ENCODE results near the gene SLC38A10.

Gene SLC38A10

DNA sequence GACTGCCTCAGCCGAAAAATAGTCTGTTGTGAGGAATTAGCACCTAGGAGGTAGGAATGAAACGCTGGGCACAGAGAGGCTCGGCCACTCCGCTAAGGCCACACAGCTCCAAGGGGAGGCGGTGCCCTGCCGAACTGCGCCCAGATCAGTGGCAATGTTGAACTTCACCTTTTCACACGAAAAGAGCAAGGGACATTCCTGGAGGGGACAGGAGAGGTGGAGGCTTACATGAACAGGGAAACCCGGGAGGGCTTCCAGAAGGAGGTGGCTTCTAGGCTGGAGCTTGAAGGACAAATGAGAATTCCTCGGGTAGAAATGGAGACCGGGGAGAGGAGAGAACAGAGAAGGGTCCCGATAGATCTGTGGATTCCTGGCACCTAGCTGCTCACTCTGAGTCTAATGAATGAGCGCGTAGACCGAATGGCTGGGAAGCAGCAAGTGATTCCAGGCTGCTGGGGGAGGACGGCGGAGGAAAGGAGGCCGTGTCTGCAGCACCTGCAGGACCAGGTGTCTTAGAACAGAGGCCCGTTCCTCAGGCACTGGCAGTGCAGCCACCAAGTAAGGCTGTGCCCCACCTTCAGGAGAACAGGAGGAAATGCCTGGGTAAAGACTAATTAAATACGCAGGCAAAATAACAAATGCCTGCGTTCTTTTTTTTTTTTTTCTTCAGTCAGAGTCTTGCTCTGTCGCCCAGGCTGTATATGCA lies 722 bp upstream of the SLC38A10 start:
- peak; percentile 85 for DNase-seq

DNA sequence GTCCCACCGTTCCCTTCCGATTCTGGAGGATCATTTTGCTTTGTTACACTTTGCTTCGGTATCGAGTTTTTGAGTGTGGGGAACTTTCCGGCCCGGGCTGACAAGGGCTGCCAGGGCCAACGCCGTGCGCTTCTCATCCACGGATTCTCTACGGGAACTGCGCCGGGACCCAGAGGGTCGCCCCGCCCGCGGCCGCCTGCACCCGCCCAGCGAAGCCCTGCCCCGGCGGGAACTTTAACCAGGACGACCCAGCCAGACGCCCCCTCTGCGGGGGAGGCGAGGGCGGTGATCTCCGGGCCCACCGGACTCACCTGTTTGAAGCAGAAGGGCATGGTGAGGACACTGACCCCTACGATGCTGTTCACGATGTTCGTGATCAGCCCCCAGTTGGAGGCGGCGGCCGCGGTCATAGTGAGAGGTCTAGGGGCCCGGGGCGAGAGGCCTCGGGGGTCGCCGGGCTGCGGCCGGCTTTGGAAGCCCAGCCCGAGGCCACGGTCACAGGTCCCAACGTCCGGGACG lies 536 bp downstream of the SLC38A10 start:
- DNase-seq = peak; percentile 51

DNA sequence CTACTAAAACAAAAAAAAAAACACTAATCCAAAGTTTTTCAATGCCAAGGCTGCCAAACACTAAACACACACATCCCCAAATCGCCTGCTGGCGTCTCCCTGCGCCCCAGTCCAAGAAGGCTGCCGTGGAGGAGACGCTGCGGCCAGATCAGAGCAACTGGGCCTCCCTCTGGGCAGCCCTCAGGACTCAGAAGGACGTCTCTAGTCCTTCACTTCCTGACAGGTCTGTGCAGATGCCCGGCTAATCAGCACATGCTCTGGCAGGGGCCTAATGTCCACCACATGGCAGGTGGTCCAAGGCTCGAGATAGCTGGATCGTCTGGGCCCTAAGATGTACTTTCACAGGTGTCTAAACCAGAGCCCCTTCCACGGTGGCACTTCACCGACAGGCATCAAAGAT lies 2.7 kb downstream of the SLC38A10 start:
- no peak for DNase-seq

- DNase-seq = peak; percentile 78
These were observed 3.4 kb downstream of the SLC38A10 start for GRCh38 chr17:81291662-81292061.

- DNase-seq = no peak
These were observed 4.9 kb downstream of the SLC38A10 start for GRCh38 chr17:81290230-81290629.

DNA sequence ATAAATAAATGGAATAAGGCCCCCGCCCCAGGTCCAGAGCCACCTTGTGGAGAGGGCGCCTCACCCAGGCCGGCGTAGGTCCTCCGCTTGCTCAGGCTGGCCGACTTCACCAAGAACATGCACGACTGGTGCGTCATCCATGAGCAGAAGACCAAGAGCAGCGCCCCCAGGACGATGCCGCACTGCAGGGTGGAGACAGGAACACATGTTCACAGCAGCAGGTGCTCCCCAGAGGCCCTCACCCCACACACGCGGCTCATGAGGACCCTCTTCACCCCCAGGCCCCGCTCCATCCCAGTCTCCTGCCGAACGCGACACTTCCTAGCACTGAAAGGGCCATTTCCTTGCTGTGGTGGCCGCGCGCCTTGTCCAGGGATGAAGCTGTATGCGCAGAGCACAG lies 5.5 kb downstream of the SLC38A10 start:
- no peak for DNase-seq

- no peak for DNase-seq
These were observed 6.4 kb downstream of the SLC38A10 start for GRCh38 chr17:81288715-81289114.

GRCh38 chr17:81287741-81288430 lies 7.2 kb downstream of the SLC38A10 start:
- DNase-seq = no peak

- no peak for DNase-seq
These were observed 8.0 kb downstream of the SLC38A10 start for GRCh38 chr17:81287152-81287551.

DNA sequence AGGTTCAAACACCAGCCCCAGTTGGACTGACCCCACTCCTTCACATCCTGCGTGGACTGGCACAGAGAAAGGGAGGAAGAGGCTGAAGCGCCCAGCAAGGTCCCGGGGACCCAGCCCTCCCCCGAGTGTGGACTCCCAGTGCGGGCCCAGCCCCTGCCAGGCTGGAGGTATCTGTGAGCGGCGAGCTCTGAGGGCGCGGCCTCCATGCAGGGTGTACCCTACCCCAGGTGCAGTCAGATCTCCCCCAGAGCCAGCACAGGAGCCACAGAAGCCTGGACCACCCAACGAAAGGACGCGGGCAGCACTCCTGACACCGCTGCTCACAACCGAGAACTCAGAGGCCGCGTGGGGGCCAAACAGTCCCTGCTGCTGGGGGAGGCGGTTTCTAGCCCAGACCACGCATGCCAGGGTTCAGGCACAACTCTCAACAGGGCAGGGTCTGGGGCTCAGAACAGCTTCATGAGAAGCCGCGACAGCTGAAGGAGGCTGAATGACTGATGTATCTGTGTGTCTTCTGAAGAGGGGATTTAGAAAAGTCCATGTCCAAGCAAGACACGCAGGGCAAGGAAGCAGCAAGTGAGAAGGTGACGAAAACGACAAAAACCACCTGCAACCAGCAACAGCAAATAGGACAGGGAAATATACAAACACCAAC lies 8.5 kb downstream of the SLC38A10 start:
- no peak for DNase-seq

DNA sequence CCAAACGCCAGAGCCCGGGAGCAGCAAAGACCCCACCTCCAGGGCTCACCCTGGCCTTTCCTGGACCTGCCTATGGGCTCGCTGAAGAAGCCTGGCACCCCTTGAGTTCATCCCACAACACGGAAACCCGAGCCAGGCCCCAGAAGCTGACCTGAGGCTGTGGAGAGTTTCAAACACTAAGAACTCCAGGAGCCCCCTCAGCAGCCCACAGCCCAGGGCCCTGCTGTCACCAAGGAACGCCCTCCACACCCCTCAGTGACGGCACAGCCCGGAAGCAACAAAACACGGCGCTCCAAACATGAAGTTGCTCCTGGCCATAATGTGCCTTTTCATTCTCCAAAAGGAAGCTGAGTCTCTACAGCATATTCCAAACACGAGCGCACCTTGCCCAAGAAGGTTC lies 9.2 kb downstream of the SLC38A10 start:
- no peak for DNase-seq

DNA sequence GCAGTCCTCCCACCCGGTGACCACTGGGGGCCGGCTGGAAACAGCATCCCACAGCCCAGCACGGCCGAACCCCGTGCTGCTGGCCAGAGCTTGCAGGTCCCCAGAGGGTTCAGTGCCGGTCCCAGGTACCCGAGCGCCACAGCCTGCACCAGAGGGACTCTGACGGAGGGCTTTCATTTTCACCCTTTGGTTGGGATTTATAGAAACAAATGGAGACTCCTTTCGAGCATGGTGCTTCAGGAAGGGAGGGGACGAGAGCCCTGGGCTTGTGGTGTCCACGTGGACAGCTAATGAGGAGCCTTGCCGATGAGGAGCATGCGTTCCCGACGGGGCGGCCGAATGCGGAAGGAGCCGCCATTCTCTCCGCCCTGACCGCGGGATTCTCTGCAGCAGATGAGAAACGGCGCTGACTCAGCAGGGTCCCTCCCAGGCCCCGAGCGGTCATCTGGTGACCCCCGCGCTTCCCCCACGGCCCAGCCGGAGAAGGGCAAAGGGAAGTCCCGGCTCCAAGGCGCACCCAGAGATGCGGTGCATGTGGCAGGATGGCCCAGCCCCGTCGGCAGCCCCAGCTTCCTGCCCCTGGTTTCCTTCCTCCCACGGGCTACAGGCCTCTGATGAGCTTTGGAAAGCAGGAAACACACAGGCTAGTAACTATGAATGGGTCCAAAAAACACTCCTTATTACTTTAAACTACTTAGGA lies 9.8 kb downstream of the SLC38A10 start:
- peak; percentile 74 for DNase-seq

GRCh38 chr17:81282876-81283275 lies 12.2 kb downstream of the SLC38A10 start:
- DNase-seq = no peak

DNA sequence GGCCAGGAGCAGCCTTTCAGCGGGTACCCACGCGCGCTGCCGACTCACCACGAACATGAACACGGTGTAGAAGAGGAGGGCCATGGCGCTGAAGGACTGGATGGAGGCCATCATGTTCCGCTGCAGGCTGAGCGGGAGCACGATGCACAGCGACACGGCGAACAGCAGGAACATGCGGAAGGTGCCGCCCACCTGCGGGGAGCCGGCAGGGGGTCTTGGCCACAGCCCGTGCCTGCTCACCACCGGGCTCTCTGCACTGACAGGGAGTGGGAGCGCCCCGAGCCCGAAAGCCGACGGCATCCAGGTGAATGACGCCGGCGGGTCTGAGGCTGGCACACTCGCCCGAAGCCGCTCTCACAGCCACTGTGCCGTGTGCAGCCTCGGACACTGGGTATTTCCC lies 13.0 kb downstream of the SLC38A10 start:
- no peak for DNase-seq

DNA sequence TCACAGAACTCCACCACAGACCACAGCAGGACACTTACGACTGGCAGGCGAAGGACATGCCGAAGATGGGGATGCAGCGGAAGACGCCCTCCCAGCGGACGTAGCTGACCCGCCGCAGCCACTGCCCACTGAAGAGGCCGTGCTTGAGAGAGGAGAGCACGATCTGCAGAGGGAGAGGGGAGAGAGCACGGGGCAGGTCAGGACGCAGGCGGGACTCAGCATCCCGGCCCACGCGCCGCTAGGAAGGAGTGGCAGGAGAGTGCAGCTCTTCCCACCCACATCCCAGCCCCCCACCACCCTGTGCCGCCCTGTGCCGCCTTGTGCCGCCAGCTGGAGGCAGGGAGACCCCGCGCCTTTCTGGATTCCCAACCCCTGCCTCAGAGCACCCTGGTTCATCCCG lies 14.5 kb downstream of the SLC38A10 start:
- DNase-seq = no peak

GRCh38 chr17:81279278-81280275 lies 15.5 kb downstream of the SLC38A10 start:
- DNase-seq = no peak

DNA sequence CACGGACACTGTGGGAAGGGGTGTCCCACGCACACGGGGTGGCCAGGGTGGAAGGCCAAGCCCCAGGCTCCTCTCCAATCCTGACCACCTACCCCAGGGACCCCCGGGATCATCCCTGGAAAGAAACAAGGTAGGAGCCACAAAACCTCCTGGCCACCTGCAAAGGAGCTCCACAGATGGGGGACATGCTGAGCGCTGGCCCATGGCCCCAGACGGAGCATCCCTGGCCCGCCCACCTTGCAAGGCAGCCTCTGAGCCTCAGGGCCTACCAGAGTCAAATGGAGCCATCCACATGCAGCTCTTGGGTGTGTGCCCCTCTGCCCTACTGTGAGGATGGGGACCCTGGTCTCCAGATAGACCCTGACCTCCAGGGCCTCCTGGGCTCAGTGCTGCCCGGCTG lies 16.3 kb downstream of the SLC38A10 start:
- no peak for DNase-seq

- DNase-seq = no peak
These were observed 17.0 kb downstream of the SLC38A10 start for GRCh38 chr17:81277946-81278693.

- DNase-seq = no peak
These were observed 17.7 kb downstream of the SLC38A10 start for GRCh38 chr17:81277421-81277820.

DNA sequence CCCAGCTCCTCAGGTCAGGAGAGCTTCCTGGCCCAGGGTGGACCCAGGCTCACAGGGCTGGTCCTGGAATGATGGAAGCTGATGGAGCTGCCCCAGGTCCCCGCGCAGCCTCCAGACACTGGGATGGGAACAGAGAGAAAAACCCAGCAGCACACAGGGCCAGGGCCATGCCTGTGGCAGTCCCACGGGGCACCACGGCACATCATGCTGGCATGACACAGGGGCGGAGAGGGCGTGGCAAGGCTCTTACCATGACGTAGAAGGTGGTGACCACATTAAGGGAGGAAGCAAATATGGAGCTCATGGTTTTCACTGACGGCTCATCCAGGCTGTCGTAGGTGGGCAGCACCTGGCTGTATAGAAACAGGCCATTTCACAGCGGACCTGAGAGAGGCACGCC lies 18.3 kb downstream of the SLC38A10 start:
- no peak for DNase-seq

DNA sequence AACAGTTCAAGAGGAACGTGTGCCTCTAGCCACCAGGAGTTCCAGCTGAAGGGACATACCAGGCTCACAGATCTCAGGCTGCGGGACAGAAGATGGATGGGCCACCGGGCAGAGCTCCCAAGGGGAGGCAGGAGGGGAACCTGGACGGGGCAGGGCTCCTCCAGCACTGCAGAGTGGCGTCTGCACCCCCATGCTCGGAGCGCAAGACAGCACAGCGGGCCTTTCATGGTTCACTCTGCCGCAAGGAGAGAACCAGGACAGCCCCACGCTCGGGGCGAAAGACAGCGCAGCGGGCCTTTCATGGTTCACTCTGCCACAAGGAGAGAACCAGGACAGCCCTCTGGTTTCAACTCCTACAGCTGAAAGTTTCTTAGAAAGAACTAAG lies 20.6 kb downstream of the SLC38A10 start:
- no peak for DNase-seq

All from hematopoietic multipotent progenitor cell treated with erythropoietin and hydrocortisone succinate and interleukin-3 and kit ligand, for 6 days (in vitro differentiated cells).